HepG2 (cell line): ENCODE measurements around the gene CCDC183. TPM values are rescaled to one million over a fixed set of nuclear protein-coding genes. Genes with fewer than 3 reads are reported as not detected.

Experiments
- FOXO1 ChIP-seq: sonication (generic); formaldehyde crosslinking; IDR thresholded peaks from 2 replicates; pipeline ENCODE4 v1.4.0; 2020; ENCODE audit warnings: missing genetic modification reagents
- GTF3A ChIP-seq: sonication (generic); formaldehyde crosslinking; conservative IDR thresholded peaks from 2 replicates; pipeline ENCODE4 v1.4.0; 2020; ENCODE audit warnings: mild to moderate bottlenecking, missing genetic modification reagents
- HNRNPH1 ChIP-seq: fragments of 200-400 bp; formaldehyde crosslinking; optimal IDR thresholded peaks from 2 replicates; pipeline ENCODE3; 2017; ENCODE audit warnings: mild to moderate bottlenecking, low read depth, low read length
- NCOA2 ChIP-seq: sonication (generic); formaldehyde crosslinking; IDR thresholded peaks from 2 replicates; pipeline ENCODE4 v1.8.0; 2022; ENCODE audit warnings: inconsistent platforms
- NFKBIZ ChIP-seq: IDR thresholded peaks from 2 replicates; pipeline ENCODE4 v1.6.1; 2018; ENCODE audit warnings: missing genetic modification reagents, missing compliant biosample characterization
- PRPF4 ChIP-seq: fragments of 200-400 bp; formaldehyde crosslinking; IDR thresholded peaks from 2 replicates; pipeline ENCODE4 v1.6.1; 2016; ENCODE audit warnings: low read length, low read depth; ENCODE audit not compliant: poor library complexity, severe bottlenecking
- RBM22 ChIP-seq: fragments of 200-400 bp; formaldehyde crosslinking; optimal IDR thresholded peaks from 2 replicates; pipeline ENCODE3; 2017; ENCODE audit warnings: mild to moderate bottlenecking, low read length, moderate library complexity
- RFXANK ChIP-seq: IDR thresholded peaks from 2 replicates; pipeline ENCODE4 v1.6.1; 2016
- SNRNP70 ChIP-seq: fragments of 200-400 bp; formaldehyde crosslinking; IDR thresholded peaks from 2 replicates; pipeline ENCODE4 v1.6.1; 2017; ENCODE audit warnings: mild to moderate bottlenecking, low read depth, low read length, moderate library complexity
- SOX13 ChIP-seq, 3 experiments: fragments of 450-650 bp in 1 of 3; sonication (generic) in 1 of 3; formaldehyde crosslinking in 1 of 3; IDR thresholded peaks in 2 of 3; conservative IDR thresholded peaks in 1 of 3; 2 replicates each; pipeline versions ENCODE4 v1.5.0 to v1.6.1; 2016 to 2020; ENCODE audit warnings: antibody characterized with exemption in 1 of 3, mild to moderate bottlenecking in 1 of 3, missing compliant biosample characterization in 1 of 3, missing genetic modification reagents in 1 of 3, moderate library complexity in 1 of 3
- ZBTB20 ChIP-seq: sonication (generic); formaldehyde crosslinking; IDR thresholded peaks from 2 replicates; pipeline ENCODE4 v1.8.1; 2023; ENCODE audit warnings: missing genetic modification reagents, low read depth, mild to moderate bottlenecking, borderline replicate concordance
- ZNF510 ChIP-seq: sonication (generic); formaldehyde crosslinking; IDR thresholded peaks from 2 replicates; pipeline ENCODE4 v1.4.0; 2020; ENCODE audit warnings: low read depth, mild to moderate bottlenecking, missing genetic modification reagents
- ZNF556 ChIP-seq: sonication (generic); formaldehyde crosslinking; IDR thresholded peaks from 2 replicates; pipeline ENCODE4 v1.4.0; 2020; ENCODE audit warnings: mild to moderate bottlenecking, missing genetic modification reagents, borderline replicate concordance
- ZNF7 ChIP-seq: IDR thresholded peaks from 2 replicates; pipeline ENCODE4 v1.6.1; 2016; ENCODE audit warnings: missing biosample characterization, missing genetic modification reagents
- ZNF816 ChIP-seq: sonication (generic); formaldehyde crosslinking; IDR thresholded peaks from 2 replicates; pipeline ENCODE4 v1.8.0; 2022; ENCODE audit warnings: missing genetic modification reagents, mild to moderate bottlenecking, borderline replicate concordance
- polyA plus RNA-seq, 8 experiments: library from polyadenylated mRNA; depleted of rRNA in 3 of 8; stranded (reverse) in 7 of 8; unstranded in 1 of 8; fragments of >200 nt; fragmentation: Illumina TruSeq in 4 of 8; extraction: Trizol in 4 of 8; gene quantifications; 2 replicates each; pipeline versions ENCODE4 v1.2.1 to v1.2.3, GENCODE V29; 2011 to 2016; ENCODE audit warnings: low read depth in 4 of 8, missing spikeins in 1 of 8, mixed read lengths in 1 of 8; ENCODE audit not compliant: insufficient read depth in 1 of 8
- total RNA-seq, 5 experiments: library from RNA; depleted of rRNA; stranded (reverse); fragments of >200 nt; fragmentation: Illumina TruSeq; extraction: Trizol; gene quantifications; 2 replicates each; pipeline ENCODE4 v1.2.3, GENCODE V29; 2016; ENCODE audit warnings: low read depth in 1 of 5
- TF ChIP-seq, protein P1 (sequence below): sonication (generic); formaldehyde crosslinking; IDR thresholded peaks from 2 replicates; pipeline ENCODE4 v1.9.0; 2021; ENCODE audit warnings: missing genetic modification reagents, borderline replicate concordance
- TF ChIP-seq, protein P2 (sequence below): sonication (generic); formaldehyde crosslinking; IDR thresholded peaks from 2 replicates; pipeline ENCODE4 v1.4.0; 2020; ENCODE audit warnings: mild to moderate bottlenecking, missing genetic modification reagents
- TF ChIP-seq, protein P3 (sequence below): sonication (generic); formaldehyde crosslinking; IDR thresholded peaks from 2 replicates; pipeline ENCODE4 v1.8.0; 2022; ENCODE audit warnings: missing genetic modification reagents, mild to moderate bottlenecking, borderline replicate concordance
- TF ChIP-seq, protein P4 (sequence below): IDR thresholded peaks from 2 replicates; pipeline ENCODE4 v1.6.1; 2018; ENCODE audit warnings: missing genetic modification reagents
- TF ChIP-seq, protein P5 (sequence below): sonication (generic); formaldehyde crosslinking; IDR thresholded peaks from 2 replicates; pipeline ENCODE4 v1.5.0; 2020; ENCODE audit warnings: missing genetic modification reagents

CCDC183 gene
- total and polyA plus RNA-seq, 2 of the 13 experiments (the other 11 are each of a cell fraction or from before 2014, with no cell fraction given) = 5.0 to 66.4 TPM

DNA sequence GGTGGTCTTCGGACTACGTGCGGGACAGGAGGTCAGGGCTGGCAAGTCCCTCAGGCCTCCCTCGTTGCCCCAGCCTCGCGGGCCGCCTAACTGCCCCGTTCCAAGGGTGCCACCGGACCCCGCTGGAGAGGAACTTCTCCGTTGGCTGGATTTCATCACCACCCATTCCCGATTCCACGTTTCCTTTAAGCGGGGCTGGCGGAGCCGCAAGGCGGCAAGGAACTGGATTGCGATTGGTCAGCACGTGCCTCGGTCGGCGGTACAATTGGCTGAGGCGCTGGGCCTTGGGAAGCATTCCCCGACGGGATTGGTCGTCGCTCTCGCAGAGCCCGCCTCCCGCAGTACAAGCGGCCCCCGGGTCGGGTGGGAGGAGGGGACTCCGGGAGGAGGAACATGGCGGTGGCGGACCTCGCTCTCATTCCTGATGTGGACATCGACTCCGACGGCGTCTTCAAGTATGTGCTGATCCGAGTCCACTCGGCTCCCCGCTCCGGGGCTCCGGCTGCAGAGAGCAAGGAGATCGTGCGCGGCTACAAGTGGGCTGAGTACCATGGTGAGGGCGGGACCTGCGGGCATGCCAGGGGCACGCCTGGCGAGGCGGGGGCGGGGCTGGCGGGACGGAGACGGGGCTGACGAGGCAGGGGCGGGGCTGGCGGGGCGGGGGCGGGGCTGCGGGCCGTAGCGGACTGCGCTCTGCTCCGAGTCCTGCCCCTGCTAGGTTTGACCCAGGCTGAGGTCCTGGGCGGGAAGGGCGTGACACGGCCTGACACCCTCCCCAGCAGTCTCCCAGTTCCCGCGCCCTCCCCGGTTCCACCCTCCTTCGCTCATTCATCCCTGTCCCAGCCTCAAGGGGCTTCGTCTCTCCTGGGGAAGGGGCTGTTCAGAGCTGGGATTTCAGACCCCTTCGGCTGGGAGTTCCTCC is 53.2 kb downstream of the CCDC183 start, which contains the start of gene PHPT1 (continued):
- TF ChIP-seq, protein P1, sequence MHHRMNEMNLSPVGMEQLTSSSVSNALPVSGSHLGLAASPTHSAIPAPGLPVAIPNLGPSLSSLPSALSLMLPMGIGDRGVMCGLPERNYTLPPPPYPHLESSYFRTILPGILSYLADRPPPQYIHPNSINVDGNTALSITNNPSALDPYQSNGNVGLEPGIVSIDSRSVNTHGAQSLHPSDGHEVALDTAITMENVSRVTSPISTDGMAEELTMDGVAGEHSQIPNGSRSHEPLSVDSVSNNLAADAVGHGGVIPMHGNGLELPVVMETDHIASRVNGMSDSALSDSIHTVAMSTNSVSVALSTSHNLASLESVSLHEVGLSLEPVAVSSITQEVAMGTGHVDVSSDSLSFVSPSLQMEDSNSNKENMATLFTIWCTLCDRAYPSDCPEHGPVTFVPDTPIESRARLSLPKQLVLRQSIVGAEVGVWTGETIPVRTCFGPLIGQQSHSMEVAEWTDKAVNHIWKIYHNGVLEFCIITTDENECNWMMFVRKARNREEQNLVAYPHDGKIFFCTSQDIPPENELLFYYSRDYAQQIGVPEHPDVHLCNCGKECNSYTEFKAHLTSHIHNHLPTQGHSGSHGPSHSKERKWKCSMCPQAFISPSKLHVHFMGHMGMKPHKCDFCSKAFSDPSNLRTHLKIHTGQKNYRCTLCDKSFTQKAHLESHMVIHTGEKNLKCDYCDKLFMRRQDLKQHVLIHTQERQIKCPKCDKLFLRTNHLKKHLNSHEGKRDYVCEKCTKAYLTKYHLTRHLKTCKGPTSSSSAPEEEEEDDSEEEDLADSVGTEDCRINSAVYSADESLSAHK (CRISPR knock-in tag) = no peak
- TF ChIP-seq ZNF510 (CRISPR knock-in tag) = peak; percentile 72; the same call in 1 of the 2 replicates
- TF ChIP-seq RFXANK (CRISPR knock-in tag) = no peak
- TF ChIP-seq ZNF816 = no peak
- peak; percentile 76 for TF ChIP-seq RBM22
- TF ChIP-seq, protein P2, sequence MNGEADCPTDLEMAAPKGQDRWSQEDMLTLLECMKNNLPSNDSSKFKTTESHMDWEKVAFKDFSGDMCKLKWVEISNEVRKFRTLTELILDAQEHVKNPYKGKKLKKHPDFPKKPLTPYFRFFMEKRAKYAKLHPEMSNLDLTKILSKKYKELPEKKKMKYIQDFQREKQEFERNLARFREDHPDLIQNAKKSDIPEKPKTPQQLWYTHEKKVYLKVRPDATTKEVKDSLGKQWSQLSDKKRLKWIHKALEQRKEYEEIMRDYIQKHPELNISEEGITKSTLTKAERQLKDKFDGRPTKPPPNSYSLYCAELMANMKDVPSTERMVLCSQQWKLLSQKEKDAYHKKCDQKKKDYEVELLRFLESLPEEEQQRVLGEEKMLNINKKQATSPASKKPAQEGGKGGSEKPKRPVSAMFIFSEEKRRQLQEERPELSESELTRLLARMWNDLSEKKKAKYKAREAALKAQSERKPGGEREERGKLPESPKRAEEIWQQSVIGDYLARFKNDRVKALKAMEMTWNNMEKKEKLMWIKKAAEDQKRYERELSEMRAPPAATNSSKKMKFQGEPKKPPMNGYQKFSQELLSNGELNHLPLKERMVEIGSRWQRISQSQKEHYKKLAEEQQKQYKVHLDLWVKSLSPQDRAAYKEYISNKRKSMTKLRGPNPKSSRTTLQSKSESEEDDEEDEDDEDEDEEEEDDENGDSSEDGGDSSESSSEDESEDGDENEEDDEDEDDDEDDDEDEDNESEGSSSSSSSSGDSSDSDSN = no peak; the same call in none of the 2 replicates
- TF ChIP-seq, protein P3, sequence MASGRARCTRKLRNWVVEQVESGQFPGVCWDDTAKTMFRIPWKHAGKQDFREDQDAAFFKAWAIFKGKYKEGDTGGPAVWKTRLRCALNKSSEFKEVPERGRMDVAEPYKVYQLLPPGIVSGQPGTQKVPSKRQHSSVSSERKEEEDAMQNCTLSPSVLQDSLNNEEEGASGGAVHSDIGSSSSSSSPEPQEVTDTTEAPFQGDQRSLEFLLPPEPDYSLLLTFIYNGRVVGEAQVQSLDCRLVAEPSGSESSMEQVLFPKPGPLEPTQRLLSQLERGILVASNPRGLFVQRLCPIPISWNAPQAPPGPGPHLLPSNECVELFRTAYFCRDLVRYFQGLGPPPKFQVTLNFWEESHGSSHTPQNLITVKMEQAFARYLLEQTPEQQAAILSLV (CRISPR knock-in tag) = no peak
- TF ChIP-seq, protein P4, sequence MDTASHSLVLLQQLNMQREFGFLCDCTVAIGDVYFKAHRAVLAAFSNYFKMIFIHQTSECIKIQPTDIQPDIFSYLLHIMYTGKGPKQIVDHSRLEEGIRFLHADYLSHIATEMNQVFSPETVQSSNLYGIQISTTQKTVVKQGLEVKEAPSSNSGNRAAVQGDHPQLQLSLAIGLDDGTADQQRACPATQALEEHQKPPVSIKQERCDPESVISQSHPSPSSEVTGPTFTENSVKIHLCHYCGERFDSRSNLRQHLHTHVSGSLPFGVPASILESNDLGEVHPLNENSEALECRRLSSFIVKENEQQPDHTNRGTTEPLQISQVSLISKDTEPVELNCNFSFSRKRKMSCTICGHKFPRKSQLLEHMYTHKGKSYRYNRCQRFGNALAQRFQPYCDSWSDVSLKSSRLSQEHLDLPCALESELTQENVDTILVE (CRISPR knock-in tag) = peak; percentile 93
- no peak; the same call in 1 of the 2 replicates for TF ChIP-seq FOXO1
- TF ChIP-seq SOX13 (IDR thresholded peaks at IDR 0.05) = no peak
- peak in 1 of 2 experiments; percentile 3; a peak in 1 of 4 replicates for TF ChIP-seq SOX13 (CRISPR knock-in tag; conservative IDR thresholded peaks at IDR 0.05 in 1 of 2, IDR thresholded peaks at IDR 0.05 in 1 of 2)
- TF ChIP-seq ZNF7 (CRISPR knock-in tag) = no peak
- peak; percentile 74 for TF ChIP-seq HNRNPH1
- no peak; the same call in 1 of the 2 replicates for TF ChIP-seq ZNF556
- TF ChIP-seq ZBTB20 = peak; percentile 20; the same call in 1 of the 2 replicates
- TF ChIP-seq GTF3A (CRISPR knock-in tag) = 0 out of 2 replicates have a peak, but pooled peaks have one; percentile 40
- TF ChIP-seq, protein P5, sequence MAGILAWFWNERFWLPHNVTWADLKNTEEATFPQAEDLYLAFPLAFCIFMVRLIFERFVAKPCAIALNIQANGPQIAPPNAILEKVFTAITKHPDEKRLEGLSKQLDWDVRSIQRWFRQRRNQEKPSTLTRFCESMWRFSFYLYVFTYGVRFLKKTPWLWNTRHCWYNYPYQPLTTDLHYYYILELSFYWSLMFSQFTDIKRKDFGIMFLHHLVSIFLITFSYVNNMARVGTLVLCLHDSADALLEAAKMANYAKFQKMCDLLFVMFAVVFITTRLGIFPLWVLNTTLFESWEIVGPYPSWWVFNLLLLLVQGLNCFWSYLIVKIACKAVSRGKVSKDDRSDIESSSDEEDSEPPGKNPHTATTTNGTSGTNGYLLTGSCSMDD (CRISPR knock-in tag) = no peak
- peak; percentile 36; the same call in 1 of the 2 replicates for TF ChIP-seq NCOA2
- TF ChIP-seq PRPF4 = no peak
- TF ChIP-seq SNRNP70 = no peak
- no peak for TF ChIP-seq NFKBIZ (CRISPR knock-in tag)
